Activated CD8-positive, alpha-beta memory T cell treated with anti-CD3 and anti-CD28 coated beads, Interleukin-2, amount 10 ng/mL, durations not matched to agents 7 days and 5 days (primary cell): ENCODE results near the gene EARS2. TPM values are rescaled to one million over a fixed set of nuclear protein-coding genes. Genes with fewer than 3 reads are reported as not detected.
"Not testable (repeated sequence)": the region's sequence is repeated elsewhere in the genome, so short reads cannot be mapped to it uniquely, and the experiment has no call there.

Source experiments
- ATAC-seq: fragments of 150-1000 bp; cut with Tn5 transposase; one replicate; pipeline ENCODE4 v1.10.0; 2021; ENCODE audit warnings: moderate library complexity
- CTCF ChIA-PET: fragments of 350-600 bp; sonication (Branson Sonifier 250); formaldehyde crosslinking; loops from one replicate; lab custom pipeline; 2021; ENCODE audit warnings: antibody characterized with exemption; lab: Charles Lee
- DNase-seq: peaks from one replicate; pipeline ENCODE4 v3.0.0-alpha.2; 2020
- H3K27ac Mint-ChIP-seq: one replicate; pipeline ENCODE4 v1.8.0; 2021; ENCODE audit warnings: mild to moderate bottlenecking, mixed read lengths
- H3K27me3 Mint-ChIP-seq: one replicate; pipeline ENCODE4 v1.8.0; 2021; ENCODE audit warnings: mixed read lengths
- H3K36me3 Mint-ChIP-seq: one replicate; pipeline ENCODE4 v1.8.0; 2021; ENCODE audit warnings: mild to moderate bottlenecking, mixed read lengths
- H3K4me1 Mint-ChIP-seq: one replicate; pipeline ENCODE4 v1.8.0; 2021; ENCODE audit warnings: mixed read lengths
- H3K4me3 Mint-ChIP-seq: one replicate; pipeline ENCODE4 v1.8.0; 2021; ENCODE audit warnings: mild to moderate bottlenecking, moderate library complexity, mixed read lengths
- H3K9me3 Mint-ChIP-seq: one replicate; pipeline ENCODE4 v1.8.0; 2022; ENCODE audit warnings: low read depth, mixed read lengths
- total RNA-seq, 2 experiments: library from RNA; stranded (reverse); gene quantifications; one replicate each; pipeline ENCODE4 v1.2.3, GENCODE V29; 2021

Gene EARS2
- total RNA-seq, 2 experiments from 2014 or later = 14.3 to 15.9 TPM

- no peak overlapping the region for H3K4me3 Mint-ChIP-seq
- H3K36me3 Mint-ChIP-seq = peaks cover 12% of the 10 kb centered on the region
- H3K4me1 Mint-ChIP-seq = peaks cover 14% of the 10 kb centered on the region
- H3K27me3 Mint-ChIP-seq = no peaks in the 10 kb centered on the region
- no peak overlapping the region for H3K27ac Mint-ChIP-seq
- CTCF ChIA-PET = interaction anchor here (0.7 to 1.7 kb wide), 2 partner anchors 20 to 26 kb away, joined by 3 to 4 read pairs; no protein-coding TSS in a partner anchor
- no peak for DNase-seq
- no peak for ATAC-seq
- no peaks in the 10 kb centered on the region for H3K9me3 Mint-ChIP-seq
Observed at GRCh38 chr16:23495671-23496070, 61.5 kb downstream of the EARS2 start.

DNA sequence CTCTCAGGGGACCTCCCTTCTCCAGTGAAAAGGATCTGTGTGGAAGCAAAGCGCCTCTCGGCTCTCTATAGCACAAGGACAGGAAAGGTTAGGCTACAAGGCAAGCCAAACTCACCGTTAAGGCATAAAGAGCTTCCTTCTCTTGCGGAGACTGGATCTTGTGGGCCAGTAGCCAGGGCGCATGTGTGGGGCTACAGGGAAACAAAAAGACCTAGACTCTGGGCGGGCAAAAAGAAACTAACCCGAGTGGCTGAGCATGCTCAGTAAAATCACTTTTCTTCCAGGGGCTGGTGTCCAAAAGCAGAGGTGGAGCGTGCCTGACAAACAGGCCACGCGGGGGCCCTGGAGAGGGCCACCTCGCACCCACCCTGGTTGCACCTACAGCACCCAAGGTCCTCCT lies 63.0 kb downstream of the EARS2 start:
- Mint-ChIP-seq H3K27ac (no peak overlapping the region), H3K27me3 (no peaks in the 10 kb centered on the region), H3K4me1 (peaks cover 10% of the 10 kb centered on the region), H3K4me3 (no peak overlapping the region), H3K9me3 (no peaks in the 10 kb centered on the region), H3K36me3 (peaks cover 23% of the 10 kb centered on the region)
- ATAC-seq (no peak), DNase-seq (no peak)
- CTCF ChIA-PET = no interaction called here

DNA sequence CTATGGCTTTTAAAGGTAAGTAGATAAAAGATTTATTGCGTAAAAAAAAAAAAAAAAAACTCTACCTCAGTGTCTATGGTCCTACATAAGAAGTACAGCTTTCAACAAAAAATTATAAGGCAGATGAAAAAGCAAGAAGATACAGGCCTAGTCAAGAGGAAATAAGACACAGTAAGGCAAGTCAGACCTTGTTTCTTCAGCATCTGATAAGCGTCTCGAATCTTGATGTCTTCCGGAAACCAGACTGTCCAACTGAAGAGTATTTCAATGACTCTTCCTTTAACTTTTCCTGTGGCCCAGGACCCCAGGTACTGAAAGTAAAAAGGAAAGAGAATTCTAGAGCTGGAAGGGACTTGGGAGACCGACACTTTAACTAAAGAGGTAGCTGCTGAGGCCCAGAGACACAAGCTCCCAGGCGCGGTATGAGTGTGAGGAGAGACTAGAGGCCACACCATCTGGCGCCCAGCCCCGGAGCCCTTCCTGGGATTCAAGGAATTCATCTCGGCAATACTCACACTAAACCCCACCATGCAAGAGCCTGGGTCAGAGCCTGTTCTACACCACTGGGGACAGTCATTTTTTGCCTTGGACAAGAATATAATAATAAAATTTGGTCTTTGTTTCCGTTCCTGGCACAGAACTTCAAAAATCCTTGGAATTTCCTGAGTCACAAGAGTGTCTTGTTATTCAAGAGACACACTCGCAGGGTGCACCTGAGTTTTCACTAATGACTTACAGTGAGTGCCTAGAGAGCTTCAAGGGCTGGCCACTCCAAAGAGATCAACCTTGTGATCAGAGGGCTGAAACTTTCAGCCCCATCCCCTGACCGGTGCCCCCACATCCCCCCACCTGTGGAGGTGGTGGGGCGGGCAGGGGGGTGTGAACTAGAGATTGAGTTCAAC lies 65.4 kb downstream of the EARS2 start:
- peaks cover 44% of the 10 kb centered on the region for H3K36me3 Mint-ChIP-seq
- peak overlapping the region; percentile 23 for H3K27ac Mint-ChIP-seq
- H3K4me3 Mint-ChIP-seq = no peak overlapping the region
- no peak for ATAC-seq
- DNase-seq = no peak
- H3K4me1 Mint-ChIP-seq = peaks cover 4% of the 10 kb centered on the region
- H3K27me3 Mint-ChIP-seq = no peaks in the 10 kb centered on the region
- no peaks in the 10 kb centered on the region for H3K9me3 Mint-ChIP-seq
- CTCF ChIA-PET = interaction anchor here (1.2 kb wide), 1 partner anchor 57 kb away, joined by 3 read pairs; no protein-coding TSS in a partner anchor

GRCh38 chr16:23486480-23486879 lies 70.7 kb downstream of the EARS2 start:
- Mint-ChIP-seq H3K27me3 (no peaks in the 10 kb centered on the region), H3K4me3 (no peak overlapping the region), H3K4me1 (peaks cover 21% of the 10 kb centered on the region), H3K9me3 (no peaks in the 10 kb centered on the region), H3K27ac (peak overlapping the region; percentile 52), H3K36me3 (peaks cover 71% of the 10 kb centered on the region)
- ATAC-seq = no peak
- DNase-seq = no peak
- CTCF ChIA-PET = no interaction called here

GRCh38 chr16:23485841-23486240 lies 71.3 kb downstream of the EARS2 start:
- no peak overlapping the region for H3K27ac Mint-ChIP-seq
- H3K4me3 Mint-ChIP-seq = no peak overlapping the region
- no peaks in the 10 kb centered on the region for H3K27me3 Mint-ChIP-seq
- ATAC-seq (no peak), DNase-seq (no peak)
- peaks cover 21% of the 10 kb centered on the region for H3K4me1 Mint-ChIP-seq
- CTCF ChIA-PET = interaction anchor here (1.8 kb wide), 1 partner anchor 19 kb away, joined by 5 read pairs; no protein-coding TSS in a partner anchor
- no peaks in the 10 kb centered on the region for H3K9me3 Mint-ChIP-seq
- peaks cover 69% of the 10 kb centered on the region for H3K36me3 Mint-ChIP-seq

DNA sequence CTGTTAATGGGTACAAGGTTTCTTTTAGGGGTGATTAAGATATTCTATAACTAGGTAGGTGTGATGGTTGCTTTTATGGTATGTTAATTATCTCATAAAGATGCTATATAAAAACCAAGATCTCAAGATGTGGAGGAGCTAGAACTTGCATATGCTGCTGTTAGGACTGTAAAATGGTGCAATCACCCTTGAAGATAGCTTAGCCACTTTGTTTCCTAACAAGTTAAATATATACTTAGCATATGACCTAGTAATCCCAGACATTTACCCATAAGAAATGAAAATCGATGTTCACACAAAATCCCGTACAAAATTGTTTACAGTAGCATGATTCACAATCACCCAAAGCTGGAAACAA lies 71.9 kb downstream of the EARS2 start:
- no peaks in the 10 kb centered on the region for H3K9me3 Mint-ChIP-seq
- peaks cover 21% of the 10 kb centered on the region for H3K4me1 Mint-ChIP-seq
- peaks cover 72% of the 10 kb centered on the region for H3K36me3 Mint-ChIP-seq
- no peak for ATAC-seq
- H3K27ac Mint-ChIP-seq = no peak overlapping the region
- CTCF ChIA-PET = interaction anchor here (1.8 kb wide), 1 partner anchor 19 kb away, joined by 5 read pairs; no protein-coding TSS in a partner anchor
- DNase-seq = no peak
- no peaks in the 10 kb centered on the region for H3K27me3 Mint-ChIP-seq
- no peak overlapping the region for H3K4me3 Mint-ChIP-seq

GRCh38 chr16:23484510-23485256 lies 72.5 kb downstream of the EARS2 start:
- CTCF ChIA-PET = interaction anchor here (1.1 to 1.8 kb wide), 2 partner anchors 20 to 50 kb away, joined by 3 to 5 read pairs; no protein-coding TSS in a partner anchor
- Mint-ChIP-seq H3K27ac (no peak overlapping the region), H3K27me3 (no peaks in the 10 kb centered on the region), H3K36me3 (peaks cover 72% of the 10 kb centered on the region), H3K9me3 (no peaks in the 10 kb centered on the region), H3K4me3 (no peak overlapping the region), H3K4me1 (peaks cover 21% of the 10 kb centered on the region)
- ATAC-seq (no peak), DNase-seq (no peak)

DNA sequence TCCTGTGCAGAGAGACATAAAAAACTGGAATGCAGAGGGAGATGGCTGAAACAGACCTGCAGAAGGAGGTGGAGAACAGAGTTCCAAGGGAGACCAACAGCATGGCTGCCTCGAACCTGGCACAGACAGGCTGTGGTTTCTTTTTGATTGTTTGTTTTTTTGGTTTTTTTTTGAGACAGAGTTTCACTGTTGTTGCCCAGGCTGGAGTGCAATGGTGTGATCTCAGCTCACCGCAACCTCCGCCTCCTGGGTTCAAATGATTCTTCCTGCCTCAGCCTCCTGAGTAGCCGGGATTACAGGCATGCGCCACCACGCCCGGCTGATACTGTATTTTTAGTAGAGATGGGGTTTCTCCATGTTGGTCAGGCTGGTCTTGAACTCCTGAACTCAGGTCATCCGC lies 73.7 kb downstream of the EARS2 start:
- H3K27me3 Mint-ChIP-seq, H3K9me3 Mint-ChIP-seq, H3K4me3 Mint-ChIP-seq: not testable (repeated sequence)
- H3K27ac Mint-ChIP-seq = peak overlapping the region; percentile 73
- peaks cover 72% of the 10 kb centered on the region for H3K36me3 Mint-ChIP-seq
- CTCF ChIA-PET = interaction anchor here (1.3 kb wide), 1 partner anchor 23 kb away, joined by 4 read pairs; no protein-coding TSS in a partner anchor
- ATAC-seq = peak; percentile 35
- H3K4me1 Mint-ChIP-seq = peaks cover 21% of the 10 kb centered on the region
- peak; percentile 46 for DNase-seq

- H3K27ac Mint-ChIP-seq = peak overlapping the region; percentile 73
- H3K36me3 Mint-ChIP-seq = peaks cover 68% of the 10 kb centered on the region
- no peak overlapping the region for H3K4me3 Mint-ChIP-seq
- peaks cover 21% of the 10 kb centered on the region for H3K4me1 Mint-ChIP-seq
- H3K9me3 Mint-ChIP-seq = no peaks in the 10 kb centered on the region
- DNase-seq = peak; percentile 74
- CTCF ChIA-PET = interaction anchor here (0.9 to 1.3 kb wide), 3 partner anchors 23 to 47 kb away, joined by 3 to 4 read pairs (median 3); no protein-coding TSS in a partner anchor
- peak; percentile 89 for ATAC-seq
- no peaks in the 10 kb centered on the region for H3K27me3 Mint-ChIP-seq
Observed at GRCh38 chr16:23482778-23483177, 74.4 kb downstream of the EARS2 start.

DNA sequence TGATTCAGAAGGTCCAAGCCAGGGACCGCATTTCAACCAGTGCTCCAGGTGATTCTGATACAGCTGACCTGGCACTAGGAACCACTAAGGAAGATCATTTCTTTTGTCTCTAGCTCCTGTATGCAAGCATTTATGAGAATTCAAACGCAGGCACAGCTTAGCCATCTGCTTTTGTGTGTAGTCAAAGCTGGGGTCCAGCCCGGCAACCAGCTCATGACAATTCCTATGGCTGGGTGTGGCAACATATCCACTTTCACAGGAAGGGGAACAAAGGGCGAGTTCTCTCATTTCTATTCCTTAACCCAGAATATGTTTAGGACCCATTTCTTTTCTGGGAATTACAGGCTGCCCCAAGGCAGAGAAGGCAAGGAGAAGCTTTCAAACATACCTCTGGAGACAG lies 76.9 kb downstream of the EARS2 start:
- H3K36me3 Mint-ChIP-seq = peaks cover 58% of the 10 kb centered on the region
- H3K27me3 Mint-ChIP-seq = no peaks in the 10 kb centered on the region
- CTCF ChIA-PET = no interaction called here
- DNase-seq = no peak
- H3K9me3 Mint-ChIP-seq = no peaks in the 10 kb centered on the region
- H3K4me1 Mint-ChIP-seq = peaks cover 13% of the 10 kb centered on the region
- no peak for ATAC-seq
- no peak overlapping the region for H3K4me3 Mint-ChIP-seq
- H3K27ac Mint-ChIP-seq = no peak overlapping the region

DNA sequence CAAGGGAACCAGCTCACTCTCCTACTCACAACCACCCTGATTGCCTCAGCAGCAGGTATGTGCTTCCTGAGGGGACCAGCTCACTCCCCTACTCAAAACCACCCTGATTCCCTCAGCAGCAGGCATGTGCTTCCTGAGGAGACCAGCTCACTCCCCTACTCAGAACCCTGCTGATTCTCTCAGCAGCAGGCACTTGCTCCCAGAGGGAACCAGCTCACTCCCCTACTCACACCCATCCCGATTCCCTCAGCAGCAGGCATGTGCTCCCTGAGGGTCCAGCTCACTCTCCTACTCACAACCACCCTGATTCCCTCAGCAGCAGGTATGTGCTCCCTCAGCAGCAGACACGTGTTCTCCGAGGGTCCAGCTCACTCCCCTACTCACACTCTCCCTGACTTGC lies 78.0 kb downstream of the EARS2 start:
- peaks cover 47% of the 10 kb centered on the region for H3K36me3 Mint-ChIP-seq
- CTCF ChIA-PET = no interaction called here
- ATAC-seq = no peak
- H3K9me3 Mint-ChIP-seq = no peaks in the 10 kb centered on the region
- H3K27me3 Mint-ChIP-seq = no peaks in the 10 kb centered on the region
- H3K4me3 Mint-ChIP-seq = no peak overlapping the region
- no peak overlapping the region for H3K27ac Mint-ChIP-seq
- no peak for DNase-seq
- H3K4me1 Mint-ChIP-seq = peaks cover 9% of the 10 kb centered on the region

GRCh38 chr16:23478566-23478965 lies 78.6 kb downstream of the EARS2 start:
- Mint-ChIP-seq H3K27ac (no peak overlapping the region), H3K36me3 (peaks cover 51% of the 10 kb centered on the region), H3K4me3 (no peak overlapping the region), H3K9me3 (no peaks in the 10 kb centered on the region), H3K27me3 (no peaks in the 10 kb centered on the region), H3K4me1 (peaks cover 9% of the 10 kb centered on the region)
- CTCF ChIA-PET = no interaction called here
- ATAC-seq = no peak
- no peak for DNase-seq

- no peak for ATAC-seq
- Mint-ChIP-seq H3K36me3 (peaks cover 44% of the 10 kb centered on the region), H3K27me3 (no peaks in the 10 kb centered on the region), H3K9me3 (no peaks in the 10 kb centered on the region), H3K4me3 (no peak overlapping the region), H3K4me1 (no peaks in the 10 kb centered on the region), H3K27ac (no peak overlapping the region)
- CTCF ChIA-PET = interaction anchor here (0.7 kb wide), 1 partner anchor 41 kb away, joined by 3 read pairs; no protein-coding TSS in a partner anchor
- no peak for DNase-seq
Observed at GRCh38 chr16:23476289-23476688, 80.9 kb downstream of the EARS2 start.
